CD14-positive monocyte (primary cell): ENCODE results near the gene PPP1R13B. TPM values are rescaled to one million over a fixed set of nuclear protein-coding genes. Genes with fewer than 3 reads are reported as not detected.

Source experiments
- DNase-seq, 3 donors: peaks; one replicate each; pipeline ENCODE4 v3.0.0-alpha.2; 2011 to 2022
- H2AFZ ChIP-seq: 2 replicates; pipeline ENCODE4 v1.6.0; 2012; ENCODE audit warnings: mild to moderate bottlenecking, low read depth, low read length, inconsistent platforms; ENCODE audit not compliant: insufficient read depth, poor library complexity, severe bottlenecking
- H3K27ac ChIP-seq, 2 donors: 1 replicate in 1 of 2; 2 replicates in 1 of 2; pipeline ENCODE4 v1.5.1; 2012 to 2013; ENCODE audit warnings: low read length in 2 of 2, control low read depth in 1 of 2, inconsistent platforms in 1 of 2, low read depth in 1 of 2, mild to moderate bottlenecking in 1 of 2
- H3K27me3 ChIP-seq, 2 donors: one replicate each; pipeline versions ENCODE4 v1.6.0 to v1.6.1; 2011 to 2013; ENCODE audit warnings: low read length in 2 of 2; ENCODE audit not compliant: control insufficient read depth in 2 of 2, insufficient read depth in 2 of 2
- H3K36me3 ChIP-seq, 2 donors: replicated peaks in 1 of 2; 1 replicate in 1 of 2; 2 replicates in 1 of 2; pipeline versions ENCODE4 v1.5.1 to v1.6.1; 2012 to 2013; ENCODE audit warnings: low read length in 2 of 2, control low read depth in 1 of 2, inconsistent platforms in 1 of 2, mild to moderate bottlenecking in 1 of 2; ENCODE audit not compliant: insufficient read depth in 2 of 2, control insufficient read depth in 1 of 2
- H3K4me1 ChIP-seq, 2 donors: 1 replicate in 1 of 2; 2 replicates in 1 of 2; pipeline versions ENCODE4 v1.5.1 to v1.6.1; 2012 to 2013; ENCODE audit warnings: low read length in 2 of 2, control low read depth in 1 of 2, inconsistent platforms in 1 of 2, mild to moderate bottlenecking in 1 of 2, moderate library complexity in 1 of 2; ENCODE audit not compliant: insufficient read depth in 2 of 2, control insufficient read depth in 1 of 2
- H3K4me2 ChIP-seq: replicated peaks from 2 replicates; pipeline ENCODE3; 2012; ENCODE audit warnings: low read length, moderate library complexity, mild to moderate bottlenecking; ENCODE audit not compliant: poor library complexity, severe bottlenecking; ENCODE audit errors: extremely low read depth
- H3K4me3 ChIP-seq, 3 experiments: fragments of 200-600 bp in 1 of 3; sonication (generic) in 1 of 3; replicated peaks in 1 of 3; 1 replicate in 2 of 3; 2 replicates in 1 of 3; pipeline ENCODE4 v1.5.1; 2011 to 2013; ENCODE audit warnings: low read length in 3 of 3, mild to moderate bottlenecking in 3 of 3, control low read depth in 2 of 3, low read depth in 2 of 3, inconsistent platforms in 1 of 3, moderate library complexity in 1 of 3
- H3K79me2 ChIP-seq: 2 replicates; pipeline ENCODE4 v1.6.0; 2012; ENCODE audit warnings: mild to moderate bottlenecking, control low read depth, inconsistent platforms, low read length, moderate library complexity; ENCODE audit not compliant: insufficient read depth
- H3K9ac ChIP-seq: 2 replicates; pipeline ENCODE4 v1.6.0; 2017; ENCODE audit warnings: low read length, mild to moderate bottlenecking; ENCODE audit not compliant: insufficient read depth, poor library complexity, severe bottlenecking
- H3K9me3 ChIP-seq, 2 donors: replicated peaks in 1 of 2; 1 replicate in 1 of 2; 2 replicates in 1 of 2; pipeline versions ENCODE4 v1.5.1 to v1.6.1; 2012 to 2013; ENCODE audit warnings: low read length in 2 of 2, control low read depth in 1 of 2; ENCODE audit not compliant: control insufficient read depth in 1 of 2, insufficient read depth in 1 of 2
- H4K20me1 ChIP-seq: 2 replicates; pipeline ENCODE4 v1.6.0; 2012; ENCODE audit warnings: mild to moderate bottlenecking, low read length, control low read depth, moderate library complexity; ENCODE audit not compliant: insufficient read depth
- H3K27ac Mint-ChIP-seq, 7 donors: one replicate each; pipeline ENCODE4 v1.8.0; 2020; ENCODE audit warnings: mild to moderate bottlenecking in 7 of 7, mixed read lengths in 7 of 7, moderate library complexity in 6 of 7, inconsistent platforms in 2 of 7
- H3K27me3 Mint-ChIP-seq, 3 donors: one replicate each; pipeline ENCODE4 v1.8.0; 2021 to 2022; ENCODE audit warnings: low read depth in 3 of 3, mild to moderate bottlenecking in 3 of 3, mixed read lengths in 3 of 3, moderate library complexity in 3 of 3, inconsistent platforms in 1 of 3
- H3K36me3 Mint-ChIP-seq, 2 donors: one replicate each; pipeline ENCODE4 v1.8.0; 2020; ENCODE audit warnings: mixed read lengths in 2 of 2, inconsistent platforms in 1 of 2, mild to moderate bottlenecking in 1 of 2
- H3K4me1 Mint-ChIP-seq: one replicate; pipeline ENCODE4 v1.8.0; 2020; ENCODE audit warnings: mild to moderate bottlenecking, mixed read lengths
- H3K4me3 Mint-ChIP-seq, 2 donors: one replicate each; pipeline ENCODE4 v1.8.0; 2020; ENCODE audit warnings: mild to moderate bottlenecking in 2 of 2, mixed read lengths in 2 of 2, moderate library complexity in 1 of 2
- H3K9me3 Mint-ChIP-seq, 7 donors: one replicate each; pipeline ENCODE4 v1.8.0; 2020 to 2022; ENCODE audit warnings: mixed read lengths in 7 of 7, mild to moderate bottlenecking in 6 of 7, moderate library complexity in 6 of 7, inconsistent platforms in 2 of 7
- WGBS: methylation state at CpG from one replicate; pipeline ENCODE4 v1.1.5; 2013; ENCODE audit warnings: missing lambda C conversion rate; ENCODE audit not compliant: insufficient coverage; 5-methylcytosine and 5-hydroxymethylcytosine counted together
- intact Hi-C, 2 donors: fragments of 100-400 bp; cut with micrococcal nuclease; formaldehyde crosslinking; loops; one replicate each; pipeline versions ENCODE4 v1.15.0 to v1.15.1; 2023
- polyA plus RNA-seq, 3 donors: library from polyadenylated mRNA; depleted of rRNA in 1 of 3; unstranded in 2 of 3; stranded (reverse) in 1 of 3; fragments of 300-500 nt in 2 of 3; fragments of >200 nt in 1 of 3; fragmentation: Illumina TruSeq in 2 of 3; gene quantifications; 1 replicate in 2 of 3; 2 replicates in 1 of 3; pipeline ENCODE4 v1.2.3, GENCODE V29; 2012 to 2021
- TF ChIP-seq, protein P1 (sequence below): fragments of 200-600 bp; IDR thresholded peaks from one replicate; pipeline ENCODE4 v1.8.0; 2022; ENCODE audit warnings: antibody characterized with exemption, mild to moderate bottlenecking

Gene PPP1R13B
- polyA plus RNA-seq, 3 donors = 0.48 to 1.1 (median 0.99) TPM

DNA sequence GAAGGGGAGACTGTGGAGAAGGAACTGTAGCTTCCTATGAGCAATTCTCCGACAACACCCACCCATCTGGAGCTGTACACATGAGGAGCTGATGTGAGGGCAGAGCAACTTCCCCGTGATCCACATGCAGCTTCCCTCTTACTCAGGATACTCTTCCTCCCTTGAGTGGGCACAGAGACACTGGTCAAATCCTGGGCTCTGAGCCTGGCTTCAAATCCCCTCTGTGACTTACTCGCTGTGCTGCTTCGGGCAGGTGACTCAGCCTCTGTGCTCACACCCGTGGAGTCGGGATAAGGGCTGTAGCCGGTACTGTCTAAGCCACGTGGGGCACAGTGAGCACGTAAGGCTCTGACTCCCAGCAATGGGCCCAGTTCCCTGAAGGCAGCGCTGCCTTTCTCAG, 100.7 kb downstream of the PPP1R13B start:
- H3K27ac ChIP-seq = no peak overlapping the region
- no peaks in the 10 kb centered on the region for H3K9me3 ChIP-seq
- Mint-ChIP-seq H3K36me3 (no peaks in the 10 kb centered on the region), H3K4me1 (peaks cover under 1% of the 10 kb centered on the region), H3K4me3 (no peak overlapping the region), H3K27ac (no peak overlapping the region), H3K27me3 (peaks cover 0 to 5% (median 5%) of the 10 kb centered on the region in 3 donors), H3K9me3 (no peaks in the 10 kb centered on the region)
- TF ChIP-seq, protein P1, sequence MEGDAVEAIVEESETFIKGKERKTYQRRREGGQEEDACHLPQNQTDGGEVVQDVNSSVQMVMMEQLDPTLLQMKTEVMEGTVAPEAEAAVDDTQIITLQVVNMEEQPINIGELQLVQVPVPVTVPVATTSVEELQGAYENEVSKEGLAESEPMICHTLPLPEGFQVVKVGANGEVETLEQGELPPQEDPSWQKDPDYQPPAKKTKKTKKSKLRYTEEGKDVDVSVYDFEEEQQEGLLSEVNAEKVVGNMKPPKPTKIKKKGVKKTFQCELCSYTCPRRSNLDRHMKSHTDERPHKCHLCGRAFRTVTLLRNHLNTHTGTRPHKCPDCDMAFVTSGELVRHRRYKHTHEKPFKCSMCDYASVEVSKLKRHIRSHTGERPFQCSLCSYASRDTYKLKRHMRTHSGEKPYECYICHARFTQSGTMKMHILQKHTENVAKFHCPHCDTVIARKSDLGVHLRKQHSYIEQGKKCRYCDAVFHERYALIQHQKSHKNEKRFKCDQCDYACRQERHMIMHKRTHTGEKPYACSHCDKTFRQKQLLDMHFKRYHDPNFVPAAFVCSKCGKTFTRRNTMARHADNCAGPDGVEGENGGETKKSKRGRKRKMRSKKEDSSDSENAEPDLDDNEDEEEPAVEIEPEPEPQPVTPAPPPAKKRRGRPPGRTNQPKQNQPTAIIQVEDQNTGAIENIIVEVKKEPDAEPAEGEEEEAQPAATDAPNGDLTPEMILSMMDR = no peak
- H3K9ac ChIP-seq = no peak overlapping the region
- no peaks in the 10 kb centered on the region for H3K36me3 ChIP-seq
- DNase-seq = no peak
- H3K4me1 ChIP-seq = no peaks in the 10 kb centered on the region
- no peaks in the 10 kb centered on the region for H3K79me2 ChIP-seq
- H3K27me3 ChIP-seq = no peaks in the 10 kb centered on the region
- no peaks in the 10 kb centered on the region for H4K20me1 ChIP-seq
- no peak overlapping the region for H2AFZ ChIP-seq
- H3K4me3 ChIP-seq = no peak overlapping the region
- no peak overlapping the region for H3K4me2 ChIP-seq
- WGBS = 91% methylated on average over 9 of the region's 10 CpGs
- intact Hi-C loops = no loop called here

DNA sequence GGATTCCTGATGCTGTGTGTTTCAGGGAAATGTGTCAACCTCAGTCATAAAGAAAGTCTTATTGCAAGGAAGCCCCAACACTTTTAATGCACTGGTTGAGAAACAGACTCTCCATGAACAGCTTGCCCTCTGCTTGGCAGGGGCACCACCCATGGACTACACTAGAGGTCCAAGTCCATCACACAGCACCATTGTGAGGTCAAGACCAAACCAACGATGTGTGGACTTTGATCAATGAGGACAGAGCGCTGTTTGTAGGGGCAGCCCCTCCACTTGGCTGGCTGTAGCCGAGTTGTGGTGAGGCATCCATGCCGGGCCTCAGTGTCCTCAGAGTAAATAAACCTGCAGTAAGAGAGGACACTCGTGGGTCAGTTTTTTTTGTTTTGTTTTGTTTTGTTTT, 102.0 kb downstream of the PPP1R13B start:
- Mint-ChIP-seq H3K36me3 (no peaks in the 10 kb centered on the region), H3K27ac (peak overlapping the region in 1 of 7 donors; percentile 61), H3K27me3 (peaks cover 0 to 6% (median 5%) of the 10 kb centered on the region in 3 donors), H3K4me1 (peaks cover 7% of the 10 kb centered on the region), H3K4me3 (no peak overlapping the region), H3K9me3 (no peaks in the 10 kb centered on the region)
- Histone ChIP-seq H3K9me3 (no peaks in the 10 kb centered on the region), H3K4me1 (no peaks in the 10 kb centered on the region), H3K4me2 (no peak overlapping the region), H2AFZ (no peak overlapping the region), H3K27me3 (no peaks in the 10 kb centered on the region), H3K79me2 (no peaks in the 10 kb centered on the region), H4K20me1 (no peaks in the 10 kb centered on the region), H3K4me3 (no peak overlapping the region), H3K9ac (no peak overlapping the region), H3K27ac (no peak overlapping the region), H3K36me3 (no peaks in the 10 kb centered on the region)
- no peak for DNase-seq
- TF ChIP-seq, protein P1 = no peak
- WGBS = 86% methylated on average over 4 of the region's 5 CpGs
- intact Hi-C loops = no loop called here
